Measurements from ENCODE around the gene DOCK11.
"Not testable (repeated sequence)": the region's sequence is repeated elsewhere in the genome, so short reads cannot be mapped to it uniquely, and the experiment has no call there.

The DOCK11 gene

GRCh38 chrX:118727686-118728339 lies 232.2 kb downstream of the DOCK11 start:
- no peak for TF ChIP-seq CTCF (IDR thresholded peaks at IDR 0.05; ENCODE audit: low read depth, low read length)
- no peak for DNase-seq (ENCODE audit: extremely low read depth, low read depth)

GRCh38 chrX:118729042-118729652 lies 233.5 kb downstream of the DOCK11 start:
- no peak for DNase-seq (ENCODE audit: extremely low read depth, low read depth)
- TF ChIP-seq CTCF (IDR thresholded peaks at IDR 0.05; ENCODE audit: low read depth, low read length), result no peak

GRCh38 chrX:118730500-118731247 lies 235.1 kb downstream of the DOCK11 start:
- peak; percentile 20 for DNase-seq (ENCODE audit: extremely low read depth, low read depth)
- TF ChIP-seq CTCF (IDR thresholded peaks at IDR 0.05; ENCODE audit: low read depth, low read length), result no peak

GRCh38 chrX:118732551-118732950 lies 236.9 kb downstream of the DOCK11 start:
- DNase-seq (ENCODE audit: extremely low read depth, low read depth), result not testable (repeated sequence)

GRCh38 chrX:118734909-118735308 lies 239.3 kb downstream of the DOCK11 start:
- no peak for TF ChIP-seq CTCF (IDR thresholded peaks at IDR 0.05; ENCODE audit: low read depth, low read length)
- no peak for DNase-seq (ENCODE audit: extremely low read depth, low read depth)

Measured in AG09319 (cell line).